ENCODE results near the gene SLAMF6. TPM values are rescaled to one million over a fixed set of nuclear protein-coding genes. Genes with fewer than 3 reads are reported as not detected.
A peak's percentile ranks its signal among the peaks of the same experiment; 100 is the strongest.
"Not testable (repeated sequence)": the region's sequence is repeated elsewhere in the genome, so short reads cannot be mapped to it uniquely, and the experiment has no call there.

SLAMF6 gene
- total and polyA plus RNA-seq, 7 experiments from 2014 or later, result 17.8 to 62.6 (median 42.3) TPM

DNA sequence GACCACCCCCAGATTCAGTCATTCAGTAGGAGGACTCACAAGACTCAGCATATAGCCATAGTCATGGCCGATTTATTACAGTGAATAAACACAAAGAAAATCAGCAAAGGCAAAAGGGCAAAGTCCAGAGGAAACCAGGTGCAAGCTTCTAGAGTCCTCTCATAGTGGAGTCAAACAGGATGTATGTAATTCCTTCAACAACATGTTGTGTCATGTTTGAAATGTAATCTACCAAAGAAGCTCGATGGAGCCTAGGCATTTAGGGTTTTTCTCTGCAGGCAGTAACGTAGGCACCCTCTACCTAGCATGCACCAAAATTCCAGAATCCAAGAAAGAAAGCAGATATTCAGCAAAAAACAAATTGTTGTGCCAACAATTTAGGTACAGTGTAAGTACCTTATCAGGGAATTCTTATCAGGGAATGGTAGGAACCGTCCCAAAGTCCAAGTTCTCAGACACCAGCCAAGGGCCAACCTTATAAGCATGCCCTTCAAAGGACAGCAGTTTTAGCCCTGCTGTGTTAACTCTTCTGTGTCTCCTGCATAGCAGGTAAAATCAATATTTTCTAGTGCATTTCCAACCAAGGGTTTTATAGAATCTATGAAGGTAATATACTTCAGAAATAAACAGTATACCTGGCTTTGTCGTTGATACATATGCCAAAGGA, 16.1 kb upstream of the SLAMF6 start:
- Mint-ChIP-seq H3K4me3 (peak overlapping the region in 9 of 10 donors; percentile 40 to 79 (median 65)), H3K27me3 (no peaks in the 10 kb centered on the region), H3K36me3 (peaks cover 3 to 33% (median 9%) of the 10 kb centered on the region in 5 donors), H3K9me3 (peaks cover 4 to 27% (median 16%) of the 10 kb centered on the region in 11 donors), H3K4me1 (peaks cover 40 to 52% (median 44%) of the 10 kb centered on the region in 7 donors), H3K27ac (peak overlapping the region; percentile 24 to 97 (median 91))
- intact Hi-C loops (cut with micrococcal nuclease), result no loop called here
- Histone ChIP-seq H3K27me3 (ENCODE audit: control insufficient read depth in 2 of 2, insufficient read depth in 2 of 2, low read length in 2 of 2) (no peaks in the 10 kb centered on the region), H3K4me3 (ENCODE audit: low read length) (no peak overlapping the region), H3K9me3 (ENCODE audit: control insufficient read depth in 2 of 3, low read length in 3 of 3) (peaks cover 0 to 7% (median 4%) of the 10 kb centered on the region in 3 experiments), H3K27ac (ENCODE audit: low read depth, low read length) (no peak overlapping the region), H3K36me3 (ENCODE audit: control insufficient read depth in 2 of 3, insufficient read depth in 3 of 3, low read length in 3 of 3) (no peaks in the 10 kb centered on the region), H3K4me1 (ENCODE audit: control insufficient read depth in 2 of 2, insufficient read depth in 2 of 2, low read length in 2 of 2) (peaks cover 35 to 44% of the 10 kb centered on the region in 2 donors)
- CTCF ChIA-PET, result interaction anchor here (0.7 to 6.7 kb wide), 5 partner anchors 17 to 110 kb away, joined by 3 to 71 read pairs (median 12); partner anchors contain the start of gene SLAMF6
- POLR2A ChIA-PET, result interaction anchor here (0.8 to 2.7 kb wide), 4 partner anchors 13 to 39 kb away, joined by 3 to 21 read pairs (median 11); partner anchors contain the start of genes CD84 and SLAMF6
- ATAC-seq, result no peak
- no peak for DNase-seq

DNA sequence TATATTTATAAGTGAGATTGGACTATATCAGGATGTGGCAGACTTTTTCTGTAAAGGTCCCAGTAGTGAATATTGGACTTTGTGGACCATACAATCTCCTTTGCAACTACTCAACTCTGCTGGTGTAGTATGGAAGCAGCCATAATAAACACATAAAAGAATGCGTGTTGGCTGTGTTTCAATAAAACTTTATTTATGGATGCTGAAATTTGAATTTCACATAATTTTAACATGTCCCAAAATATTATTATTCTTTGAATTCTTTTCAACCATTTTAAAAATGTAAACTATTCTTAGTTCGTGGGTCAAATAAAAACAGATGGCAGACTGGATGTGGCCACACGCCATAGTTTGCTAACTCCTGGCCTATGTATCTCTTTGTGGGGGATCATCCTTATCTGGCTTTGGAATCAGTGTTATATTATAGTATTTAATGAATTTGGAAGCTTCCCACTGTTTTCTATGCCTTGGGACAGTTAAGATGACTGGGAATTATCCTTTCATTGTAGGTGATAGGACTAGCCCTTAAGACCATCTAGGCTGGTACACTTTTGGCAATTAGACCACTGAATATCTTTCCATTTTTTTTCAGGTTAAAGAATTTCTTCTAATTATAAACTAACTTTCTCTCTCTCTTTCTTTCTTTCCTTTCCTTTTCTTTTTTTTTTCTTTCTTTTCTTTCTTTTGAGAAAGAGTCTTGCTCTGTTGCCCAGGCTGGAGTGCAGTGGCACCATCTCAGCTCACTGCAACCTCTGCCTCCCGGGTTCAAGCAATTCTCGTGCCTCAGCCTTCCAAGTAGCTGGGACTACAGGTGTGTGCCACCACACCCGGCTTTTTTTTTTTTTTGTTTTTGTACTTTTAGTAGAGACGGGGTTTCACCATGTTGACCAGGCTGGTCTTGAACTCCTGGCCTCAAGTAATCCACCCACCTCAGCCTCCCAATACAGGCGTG, 14.9 kb upstream of the SLAMF6 start:
- H3K9me3 ChIP-seq (ENCODE audit: control insufficient read depth in 2 of 3, low read length in 3 of 3), result peaks cover 0 to 10% (median 4%) of the 10 kb centered on the region in 3 experiments
- ChIA-PET POLR2A (interaction anchor here (0.6 to 1.3 kb wide), 4 partner anchors 9 to 60 kb away, joined by 3 to 6 read pairs (median 3); partner anchors contain the start of gene SLAMF6), CTCF (interaction anchor here (6.7 kb wide), 1 partner anchor 70 kb away, joined by 71 read pairs; no protein-coding TSS in a partner anchor)
- Mint-ChIP-seq H3K4me3 (peak overlapping the region in 2 of 10 donors; percentile 2 to 68), H3K27me3 (no peaks in the 10 kb centered on the region), H3K4me1 (peaks cover 33 to 45% (median 41%) of the 10 kb centered on the region in 7 donors), H3K36me3 (peaks cover 3 to 35% (median 9%) of the 10 kb centered on the region in 5 donors), H3K9me3 (peaks cover 4 to 32% (median 19%) of the 10 kb centered on the region in 11 donors), H3K27ac (peak overlapping the region in 2 of 9 donors; percentile 18 to 94)
- H3K36me3 ChIP-seq (ENCODE audit: control insufficient read depth in 2 of 3, insufficient read depth in 3 of 3, low read length in 3 of 3), result no peaks in the 10 kb centered on the region
- H3K4me1 ChIP-seq (ENCODE audit: control insufficient read depth in 2 of 2, insufficient read depth in 2 of 2, low read length in 2 of 2), result peaks cover 30 to 43% of the 10 kb centered on the region in 2 donors
- intact Hi-C loops (cut with micrococcal nuclease), result no loop called here
- ATAC-seq (no peak), DNase-seq (no peak)
- no peaks in the 10 kb centered on the region for H3K27me3 ChIP-seq (ENCODE audit: control insufficient read depth in 2 of 2, insufficient read depth in 2 of 2, low read length in 2 of 2)
- H3K27ac ChIP-seq (ENCODE audit: low read depth, low read length), result no peak overlapping the region
- no peak overlapping the region for H3K4me3 ChIP-seq (ENCODE audit: low read length)

- Mint-ChIP-seq H3K4me3 (no peak overlapping the region), H3K9me3 (peaks cover 4 to 35% (median 17%) of the 10 kb centered on the region in 11 donors), H3K27me3 (no peaks in the 10 kb centered on the region), H3K4me1 (peaks cover 13 to 25% (median 18%) of the 10 kb centered on the region in 7 donors), H3K36me3 (peaks cover 3 to 45% (median 9%) of the 10 kb centered on the region in 5 donors), H3K27ac (no peak overlapping the region)
- intact Hi-C loops (cut with micrococcal nuclease), result no loop called here
- no peak for ATAC-seq
- no peak overlapping the region for H3K4me3 ChIP-seq (ENCODE audit: low read length)
- H3K9me3 ChIP-seq (ENCODE audit: control insufficient read depth in 2 of 3, low read length in 3 of 3), result peaks cover 0 to 10% (median 4%) of the 10 kb centered on the region in 3 experiments
- peaks cover 12 to 16% of the 10 kb centered on the region in 2 donors for H3K4me1 ChIP-seq (ENCODE audit: control insufficient read depth in 2 of 2, insufficient read depth in 2 of 2, low read length in 2 of 2)
- DNase-seq, result peak in 1 of 9 donors; percentile 13
- ChIA-PET CTCF (interaction anchor here (0.6 to 1.0 kb wide), 2 partner anchors 8 to 237 kb away, joined by 3 read pairs; no protein-coding TSS in a partner anchor), POLR2A (interaction anchor here (0.7 kb wide), 1 partner anchor 22 kb away, joined by 3 read pairs; no protein-coding TSS in a partner anchor)
- H3K36me3 ChIP-seq (ENCODE audit: control insufficient read depth in 2 of 3, insufficient read depth in 3 of 3, low read length in 3 of 3), result no peaks in the 10 kb centered on the region
- H3K27me3 ChIP-seq (ENCODE audit: control insufficient read depth in 2 of 2, insufficient read depth in 2 of 2, low read length in 2 of 2), result no peaks in the 10 kb centered on the region
- H3K27ac ChIP-seq (ENCODE audit: low read depth, low read length), result no peak overlapping the region
These were observed 12.0 kb upstream of the SLAMF6 start for GRCh38 chr1:160534823-160535605.

GRCh38 chr1:160532557-160532813, 9.4 kb upstream of the SLAMF6 start:
- POLR2A ChIA-PET; H3K27ac Mint-ChIP-seq; H3K36me3 ChIP-seq (ENCODE audit: control insufficient read depth in 2 of 3, insufficient read depth in 3 of 3, low read length in 3 of 3); H3K4me1 ChIP-seq (ENCODE audit: control insufficient read depth in 2 of 2, insufficient read depth in 2 of 2, low read length in 2 of 2); DNase-seq; H3K27me3 Mint-ChIP-seq; H3K4me3 ChIP-seq (ENCODE audit: low read length); H3K27me3 ChIP-seq (ENCODE audit: control insufficient read depth in 2 of 2, insufficient read depth in 2 of 2, low read length in 2 of 2); ATAC-seq; H3K27ac ChIP-seq (ENCODE audit: low read depth, low read length); H3K4me3 Mint-ChIP-seq; CTCF ChIA-PET; intact Hi-C loops (cut with micrococcal nuclease): not testable (repeated sequence)
- peaks cover 11 to 54% (median 22%) of the 10 kb centered on the region in 5 donors for H3K36me3 Mint-ChIP-seq
- H3K4me1 Mint-ChIP-seq, result peaks cover 9 to 25% (median 19%) of the 10 kb centered on the region in 7 donors
- H3K9me3 ChIP-seq (ENCODE audit: control insufficient read depth in 2 of 3, low read length in 3 of 3), result peaks cover 0 to 10% (median 4%) of the 10 kb centered on the region in 3 experiments
- peaks cover 0 to 53% (median 26%) of the 10 kb centered on the region in 11 donors for H3K9me3 Mint-ChIP-seq

DNA sequence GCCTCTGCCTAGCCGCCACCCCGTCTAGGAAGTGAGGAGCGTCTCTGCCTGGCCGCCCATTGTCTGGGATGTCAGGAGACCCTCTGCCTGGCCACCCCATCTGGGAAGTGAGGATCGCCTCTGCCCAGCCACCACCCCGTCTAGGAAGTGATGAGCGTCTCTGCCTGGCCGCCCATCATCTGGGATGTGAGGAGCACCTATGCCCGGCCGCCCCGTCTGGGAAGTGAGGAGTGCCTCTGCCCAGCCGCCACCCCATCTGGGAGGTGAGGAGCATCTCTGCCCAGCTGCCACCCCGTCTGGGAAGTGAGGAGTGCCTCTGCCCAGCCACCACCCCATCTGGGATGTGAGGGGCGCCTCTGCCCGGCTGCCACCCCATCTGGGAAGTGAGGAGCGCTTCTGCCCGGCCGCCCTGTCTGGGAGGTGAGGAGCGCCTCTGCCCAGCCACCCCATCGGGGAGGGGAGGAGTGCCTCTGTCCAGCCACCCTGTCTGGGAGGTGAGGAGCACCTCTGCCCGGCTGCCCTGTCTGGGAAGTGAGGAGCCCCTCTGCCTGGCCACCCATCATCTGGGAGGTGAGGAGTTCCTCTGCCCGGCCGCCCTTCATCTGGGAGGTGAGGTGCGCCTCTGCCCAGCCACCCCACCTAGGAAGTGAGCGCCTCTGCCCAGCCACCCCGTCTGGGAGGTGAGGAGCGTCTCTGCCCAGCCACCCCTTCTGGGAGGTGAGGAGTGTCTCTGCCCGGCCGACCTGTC, 8.9 kb upstream of the SLAMF6 start:
- POLR2A ChIA-PET; intact Hi-C loops (cut with micrococcal nuclease); H3K27ac Mint-ChIP-seq; H3K4me1 ChIP-seq (ENCODE audit: control insufficient read depth in 2 of 2, insufficient read depth in 2 of 2, low read length in 2 of 2); H3K27me3 ChIP-seq (ENCODE audit: control insufficient read depth in 2 of 2, insufficient read depth in 2 of 2, low read length in 2 of 2); DNase-seq; H3K36me3 ChIP-seq (ENCODE audit: control insufficient read depth in 2 of 3, insufficient read depth in 3 of 3, low read length in 3 of 3); H3K4me3 ChIP-seq (ENCODE audit: low read length); ATAC-seq; H3K4me3 Mint-ChIP-seq; H3K27me3 Mint-ChIP-seq; CTCF ChIA-PET; H3K27ac ChIP-seq (ENCODE audit: low read depth, low read length): not testable (repeated sequence)
- H3K9me3 ChIP-seq (ENCODE audit: control insufficient read depth in 2 of 3, low read length in 3 of 3), result peaks cover 0 to 10% (median 4%) of the 10 kb centered on the region in 3 experiments
- H3K9me3 Mint-ChIP-seq, result peaks cover 0 to 55% (median 31%) of the 10 kb centered on the region in 11 donors
- peaks cover 14 to 56% (median 24%) of the 10 kb centered on the region in 5 donors for H3K36me3 Mint-ChIP-seq
- H3K4me1 Mint-ChIP-seq, result peaks cover 9 to 27% (median 19%) of the 10 kb centered on the region in 7 donors
